Heart left ventricle (tissue), 16 donors: ENCODE data around the gene RIOX2. TPM values are rescaled to one million over a fixed set of nuclear protein-coding genes. Genes with fewer than 3 reads are reported as not detected.

Source experiments
- ATAC-seq, 4 donors: fragments of 200-7000 bp; cut with Tn5 transposase; one replicate each; pipeline ENCODE4 v1.9.1; 2020 to 2022; ENCODE audit warnings: moderate library complexity in 4 of 4, mild to moderate bottlenecking in 3 of 4, moderate number of reproducible peaks in 1 of 4
- DNase-seq, 5 donors: peaks; one replicate each; pipeline ENCODE4 v3.0.0-alpha.2; 2020
- H3K27ac ChIP-seq, 12 donors: fragments of 200-600 bp; sonication (generic) in 4 of 12; one replicate each; pipeline versions ENCODE4 v1.5.0 to v1.8.0; 2016 to 2022; ENCODE audit warnings: mild to moderate bottlenecking in 2 of 12
- H3K27me3 ChIP-seq, 9 donors: fragments of 200-600 bp; sonication (generic) in 2 of 9; one replicate each; pipeline versions ENCODE4 v1.5.1 to v1.8.0; 2016 to 2022; ENCODE audit warnings: mild to moderate bottlenecking in 3 of 9
- H3K36me3 ChIP-seq, 9 donors: fragments of 200-600 bp; sonication (generic) in 2 of 9; one replicate each; pipeline versions ENCODE4 v1.5.0 to v1.8.0; 2018 to 2022; ENCODE audit warnings: mild to moderate bottlenecking in 2 of 9
- H3K4me1 ChIP-seq, 12 donors: fragments of 200-600 bp; sonication (generic) in 4 of 12; one replicate each; pipeline versions ENCODE4 v1.5.0 to v1.8.0; 2016 to 2022; ENCODE audit warnings: mild to moderate bottlenecking in 3 of 12
- H3K4me3 ChIP-seq, 12 donors: fragments of 200-600 bp; sonication (generic) in 4 of 12; one replicate each; pipeline versions ENCODE4 v1.5.0 to v1.8.0; 2017 to 2022; ENCODE audit warnings: mild to moderate bottlenecking in 9 of 12, moderate library complexity in 4 of 12
- H3K9me3 ChIP-seq, 12 donors: fragments of 200-600 bp; sonication (generic) in 4 of 12; one replicate each; pipeline versions ENCODE4 v1.5.0 to v1.8.0; 2016 to 2022; ENCODE audit warnings: mild to moderate bottlenecking in 1 of 12
- POLR2A ChIP-seq, 2 donors: fragments of 450-650 bp; IDR thresholded peaks; one replicate each; pipeline ENCODE4 v1.6.1; 2017; ENCODE audit warnings: antibody characterized with exemption in 2 of 2, mild to moderate bottlenecking in 2 of 2, moderate library complexity in 2 of 2
- WGBS, 4 donors: extraction: QIAGEN DNeasy Blood & Tissue Kit in 2 of 4; methylation state at CpG; one replicate each; pipeline versions ENCODE4 v1.1.5 to v1.1.7; 2013 to 2018; 5-methylcytosine and 5-hydroxymethylcytosine counted together
- intact Hi-C, 10 donors: fragments of 100-400 bp; cut with DNase I; formaldehyde crosslinking; loops; one replicate each; pipeline versions ENCODE4 v1.11.1 to v1.14.2; 2022
- polyA plus RNA-seq, 2 donors: library from polyadenylated mRNA; stranded (reverse); fragments of 200-250 nt; gene quantifications; one replicate each; pipeline ENCODE4 v1.2.3, GENCODE V29; 2013
- total RNA-seq, 9 donors: library from RNA; depleted of rRNA in 2 of 9; stranded (reverse); fragments of >200 nt in 2 of 9; fragmentation: NEBNext Ultra II Directional in 3 of 9; extraction: Animal tissue kit (Norgen Biotek cat#: 25700) in 3 of 9; gene quantifications; one replicate each; pipeline versions ENCODE4 v1.1.0 to v1.2.4, GENCODE V29; 2016 to 2023
- TF ChIP-seq, protein P1 (sequence below), 12 donors: fragments of 200-600 bp; sonication (generic) in 4 of 12; IDR thresholded peaks; one replicate each; pipeline versions ENCODE4 v1.5.0 to v1.8.0; 2018 to 2022; ENCODE audit warnings: antibody characterized with exemption in 12 of 12, mild to moderate bottlenecking in 5 of 12
- donor health status: ischemic (EF 13 %, LVEDD 7.1; RV severe dilation, severe dysfunction).
- donor health status: healthy with polysubstance abuse.
- donor health status: DM: no; HTN: yes; CAD: no.
- donor health status: DM: no; HTN: no; CAD: no.
- donor health status: ischemic (EF 25% LVEDD 6.9; RV normal size, moderate dysfunction).
- donor health status: ischemic (EF 25% LVEDD 5.7; RV mildly dilated, moderate dysfunction).
- donor health status: healthy.
- donor health status: DM: yes; HTN: yes; CAD: no.
- donor health status: ischemic (EF 35%, LVEDD 5.7; RV mildly dilated, moderate dysfunction).
- donor health status: nonischemic (EF 11% LVEDD 7.7; RV severe dilation, severe dysfunction).
- donor health status: DM: yes; HTN: yes; CAD: no.
- donor health status: PGD.
- donor health status: ischemic (EF 29% LVEDD 5.4; RV normal size, mild dysfunction).
- donor health status: nonischemic (EF 23%, LVEDD 6.1; RV moderate dilation, normal function).

RIOX2 gene
- total and polyA plus RNA-seq, 11 donors = 8.9 to 15.9 (median 12.1) TPM

DNA sequence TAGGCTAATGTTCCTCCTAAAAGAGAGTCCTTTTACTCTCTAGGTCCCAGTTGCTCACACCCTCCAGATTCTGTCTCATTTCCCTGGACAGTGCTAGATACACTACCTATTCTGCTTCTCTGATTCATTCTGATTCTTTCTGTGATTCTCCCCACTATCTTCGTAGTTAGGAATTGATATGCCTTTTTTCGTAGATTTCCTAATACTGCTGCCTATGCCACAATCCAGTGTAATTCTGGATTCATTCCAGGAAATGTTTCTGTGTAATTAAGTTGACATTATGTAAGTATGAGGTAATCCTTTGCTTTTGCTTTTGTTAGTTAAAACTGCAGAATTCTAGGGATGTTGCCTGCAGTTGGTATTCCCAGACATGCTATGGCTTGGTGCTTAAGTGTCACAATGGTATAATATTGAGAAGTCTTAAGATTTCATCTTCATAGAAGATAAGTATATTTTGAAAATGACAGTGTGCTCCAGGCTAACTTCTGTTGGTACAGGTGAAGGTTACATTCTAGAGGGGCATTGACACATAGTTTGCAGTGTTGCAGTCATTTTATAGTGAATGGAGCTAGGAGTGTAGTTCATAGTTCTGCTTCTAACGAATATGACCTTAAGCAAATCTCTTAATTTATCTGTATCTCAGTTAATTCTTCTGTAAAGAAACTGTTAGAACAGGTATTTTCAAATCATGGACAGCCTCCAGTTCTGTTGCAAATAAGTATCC is 54.3 kb downstream of the RIOX2 start:
- no peak overlapping the region for H3K4me3 ChIP-seq
- WGBS, 4 donors = 58 to 66% (median 61%) methylated on average over 3 of the region's 3 CpGs
- no peak for DNase-seq
- no peaks in the 10 kb centered on the region for H3K27me3 ChIP-seq
- H3K27ac ChIP-seq = peak overlapping the region in 2 of 12 donors; percentile 10 to 36
- H3K9me3 ChIP-seq = no peaks in the 10 kb centered on the region
- TF ChIP-seq POLR2A (IDR thresholded peaks at IDR 0.05) = no peak
- TF ChIP-seq, protein P1, sequence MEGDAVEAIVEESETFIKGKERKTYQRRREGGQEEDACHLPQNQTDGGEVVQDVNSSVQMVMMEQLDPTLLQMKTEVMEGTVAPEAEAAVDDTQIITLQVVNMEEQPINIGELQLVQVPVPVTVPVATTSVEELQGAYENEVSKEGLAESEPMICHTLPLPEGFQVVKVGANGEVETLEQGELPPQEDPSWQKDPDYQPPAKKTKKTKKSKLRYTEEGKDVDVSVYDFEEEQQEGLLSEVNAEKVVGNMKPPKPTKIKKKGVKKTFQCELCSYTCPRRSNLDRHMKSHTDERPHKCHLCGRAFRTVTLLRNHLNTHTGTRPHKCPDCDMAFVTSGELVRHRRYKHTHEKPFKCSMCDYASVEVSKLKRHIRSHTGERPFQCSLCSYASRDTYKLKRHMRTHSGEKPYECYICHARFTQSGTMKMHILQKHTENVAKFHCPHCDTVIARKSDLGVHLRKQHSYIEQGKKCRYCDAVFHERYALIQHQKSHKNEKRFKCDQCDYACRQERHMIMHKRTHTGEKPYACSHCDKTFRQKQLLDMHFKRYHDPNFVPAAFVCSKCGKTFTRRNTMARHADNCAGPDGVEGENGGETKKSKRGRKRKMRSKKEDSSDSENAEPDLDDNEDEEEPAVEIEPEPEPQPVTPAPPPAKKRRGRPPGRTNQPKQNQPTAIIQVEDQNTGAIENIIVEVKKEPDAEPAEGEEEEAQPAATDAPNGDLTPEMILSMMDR (IDR thresholded peaks at IDR 0.05) = no peak
- peak in 2 of 4 donors; percentile 31 to 41 for ATAC-seq
- intact Hi-C loops = loop anchor here in 1 of 10 donors (10.0 kb wide), 1 partner anchor 93 kb away; the partner anchor contains the start of gene CRYBG3
- peaks cover 0 to 23% (median 14%) of the 10 kb centered on the region in 12 donors for H3K4me1 ChIP-seq
- H3K36me3 ChIP-seq = peaks cover 0 to 76% (median 68%) of the 10 kb centered on the region in 9 donors

DNA sequence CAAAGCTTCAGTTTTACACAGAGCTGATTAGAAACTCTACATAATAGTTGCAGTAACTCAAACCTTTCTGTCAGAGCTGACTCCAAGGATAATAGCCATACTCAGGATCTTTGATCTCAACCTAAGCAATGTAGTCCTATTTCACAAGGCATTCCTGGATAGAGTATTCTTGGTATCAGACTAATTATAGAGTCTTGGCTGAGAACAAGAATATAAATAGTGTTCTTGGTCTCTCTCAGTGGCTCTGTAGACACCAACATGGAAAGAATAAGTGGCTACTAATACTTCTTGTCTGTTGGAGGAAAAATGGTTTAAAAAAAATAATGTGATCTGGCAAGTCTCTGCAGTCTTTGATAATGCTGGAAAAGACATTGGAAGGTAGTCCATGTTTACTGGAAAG is 55.7 kb downstream of the RIOX2 start:
- Histone ChIP-seq H3K9me3 (no peaks in the 10 kb centered on the region), H3K4me1 (peaks cover 0 to 23% (median 14%) of the 10 kb centered on the region in 12 donors), H3K4me3 (no peak overlapping the region), H3K27me3 (no peaks in the 10 kb centered on the region), H3K27ac (peak overlapping the region in 1 of 12 donors; percentile 9), H3K36me3 (peaks cover 0 to 85% (median 76%) of the 10 kb centered on the region in 9 donors)
- TF ChIP-seq, protein P1 (IDR thresholded peaks at IDR 0.05) = no peak
- TF ChIP-seq POLR2A (IDR thresholded peaks at IDR 0.05) = no peak
- ATAC-seq = peak; percentile 32 to 90 (median 74)
- intact Hi-C loops = loop anchor here in 1 of 10 donors (10.0 kb wide), 1 partner anchor 92 kb away; the partner anchor contains the start of gene CRYBG3
- DNase-seq = no peak

DNA sequence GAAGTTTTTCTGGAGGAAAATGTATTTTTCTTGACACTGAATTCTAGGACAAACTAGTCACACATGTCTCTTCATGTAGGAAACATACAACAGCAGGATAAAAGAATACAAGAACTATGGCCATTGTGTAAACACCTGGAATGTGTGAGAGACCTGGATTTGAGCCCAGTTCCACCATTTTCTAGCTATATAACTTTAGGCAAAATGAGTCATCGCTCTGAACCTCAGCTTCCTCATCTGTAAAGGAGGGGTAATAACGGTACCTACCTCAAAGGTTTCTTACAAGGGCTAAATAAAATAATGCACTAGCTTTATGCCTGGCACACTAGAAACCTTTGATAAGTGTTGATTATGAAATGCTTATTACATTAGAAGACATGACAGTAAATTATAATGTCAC is 57.8 kb downstream of the RIOX2 start:
- Histone ChIP-seq H3K4me3 (no peak overlapping the region), H3K27me3 (no peaks in the 10 kb centered on the region), H3K9me3 (no peaks in the 10 kb centered on the region), H3K27ac (no peak overlapping the region), H3K4me1 (peaks cover 0 to 28% (median 16%) of the 10 kb centered on the region in 12 donors), H3K36me3 (peaks cover 0 to 73% (median 61%) of the 10 kb centered on the region in 9 donors)
- intact Hi-C loops = loop anchor here in 1 of 10 donors (10.0 kb wide), 1 partner anchor 90 kb away; the partner anchor contains the start of gene CRYBG3
- DNase-seq (no peak), ATAC-seq (no peak)
- TF ChIP-seq, protein P1 (IDR thresholded peaks at IDR 0.05) = no peak
- TF ChIP-seq POLR2A (IDR thresholded peaks at IDR 0.05) = no peak
- 90 to 92% (median 90%) methylated on average over 2 of the region's 2 CpGs for WGBS, 4 donors

DNA sequence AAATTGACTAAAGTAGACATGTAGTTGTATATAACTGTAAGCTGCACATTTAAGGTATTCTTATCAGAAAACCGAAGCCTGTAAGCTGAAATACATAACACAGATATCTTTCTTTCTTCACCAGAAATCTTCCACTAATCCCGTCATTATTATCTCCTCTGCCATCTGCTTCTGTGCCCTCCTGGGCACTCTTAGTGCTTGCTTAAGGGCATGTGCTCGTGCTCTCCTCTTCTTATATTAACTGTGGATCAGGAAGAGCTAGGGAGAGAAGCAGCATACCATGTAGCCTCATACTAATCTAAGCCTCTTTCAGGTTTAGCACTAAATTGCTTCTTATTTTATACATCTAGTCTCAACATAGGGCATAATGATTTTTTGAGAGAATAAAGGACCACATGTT is 60.8 kb downstream of the RIOX2 start:
- H3K4me3 ChIP-seq = no peak overlapping the region
- no peak for TF ChIP-seq POLR2A (IDR thresholded peaks at IDR 0.05)
- TF ChIP-seq, protein P1 (IDR thresholded peaks at IDR 0.05) = no peak
- no peaks in the 10 kb centered on the region for H3K27me3 ChIP-seq
- H3K27ac ChIP-seq = peak overlapping the region in 2 of 12 donors; percentile 8 to 25
- H3K4me1 ChIP-seq = peaks cover 0 to 10% (median 1%) of the 10 kb centered on the region in 12 donors
- intact Hi-C loops = loop anchor here in 1 of 10 donors (10.0 kb wide), 1 partner anchor 87 kb away; the partner anchor contains the start of gene CRYBG3
- ATAC-seq (no peak), DNase-seq (no peak)
- WGBS, 4 donors = 75 to 90% (median 81%) methylated on average over 3 of the region's 3 CpGs
- H3K9me3 ChIP-seq = peaks cover 0 to 6% (median 0%) of the 10 kb centered on the region in 12 donors
- peaks cover 0 to 55% (median 43%) of the 10 kb centered on the region in 9 donors for H3K36me3 ChIP-seq
